GM13976 (cell line): ENCODE measurements around the gene SRD5A1.

ENCODE experiments used
- DNase-seq: peaks from one replicate; pipeline ENCODE4 v3.0.0; 2012; ENCODE audit warnings: low spot score
- CTCF ChIP-seq: IDR thresholded peaks from 2 replicates; pipeline ENCODE4 v1.5.1; 2012; ENCODE audit warnings: borderline replicate concordance, mild to moderate bottlenecking; ENCODE audit not compliant: insufficient read depth; ENCODE audit errors: extremely low read depth, missing control alignments, control extremely low read depth
- in situ Hi-C: fragments of 300-500 bp; cut with MboI; formaldehyde crosslinking; loops from one replicate; pipeline ENCODE4 v1.12.0; 2022; ENCODE audit warnings: low sequenced_read_pairs, mixed read lengths, inconsistent platforms; ENCODE audit not compliant: unreplicated experiment

The SRD5A1 gene

GRCh38 chr5:6632888-6633468, at the start of gene SRD5A1, which contains the start of gene NSUN2:
Gene SRD5A1, plus strand, starts transcription at chr5:6633440. Its CDS starts 137 bp downstream, at chr5:6633577.
Gene NSUN2, minus strand, starts transcription at chr5:6633044. Its CDS starts 65 bp downstream, at chr5:6632979.
- TF ChIP-seq CTCF, result no peak
- in situ Hi-C loops, result loop anchor here (25.0 kb wide), 1 partner anchor 104 kb away; no protein-coding TSS in a partner anchor

DNA sequence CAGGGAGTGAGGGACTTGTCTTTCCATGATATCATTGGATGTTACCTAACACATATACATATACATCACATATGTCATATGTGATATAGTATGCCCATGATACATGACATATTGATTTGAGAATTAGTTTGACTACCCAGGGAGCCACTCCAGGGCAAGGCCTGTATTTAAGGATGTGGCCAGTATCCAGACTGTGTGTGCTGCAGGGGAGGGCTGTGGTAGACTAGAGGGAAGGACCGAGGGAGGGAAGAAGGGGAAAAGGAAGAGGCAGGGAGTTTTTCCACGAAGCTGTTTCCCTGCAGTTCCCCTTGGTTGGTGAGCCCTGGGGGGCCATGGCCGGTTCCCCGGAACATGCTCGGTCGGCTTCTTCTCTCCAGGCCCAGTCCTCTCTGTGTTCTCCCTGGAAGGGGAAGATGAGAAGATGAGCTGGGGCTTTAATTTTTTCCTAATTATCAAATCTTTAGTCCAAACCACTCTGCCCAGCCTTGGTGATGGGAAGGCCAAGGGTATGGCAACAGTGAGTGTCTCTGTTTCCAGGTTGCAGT, 49.1 kb upstream of the SRD5A1 start:
- in situ Hi-C loops, result no loop called here
- TF ChIP-seq CTCF, result no peak
- no peak for DNase-seq

More at GRCh38 chr5:6632888-6633468, at the start of gene SRD5A1, which contains the start of gene NSUN2:
- DNase-seq, result peak; percentile 99

DNA sequence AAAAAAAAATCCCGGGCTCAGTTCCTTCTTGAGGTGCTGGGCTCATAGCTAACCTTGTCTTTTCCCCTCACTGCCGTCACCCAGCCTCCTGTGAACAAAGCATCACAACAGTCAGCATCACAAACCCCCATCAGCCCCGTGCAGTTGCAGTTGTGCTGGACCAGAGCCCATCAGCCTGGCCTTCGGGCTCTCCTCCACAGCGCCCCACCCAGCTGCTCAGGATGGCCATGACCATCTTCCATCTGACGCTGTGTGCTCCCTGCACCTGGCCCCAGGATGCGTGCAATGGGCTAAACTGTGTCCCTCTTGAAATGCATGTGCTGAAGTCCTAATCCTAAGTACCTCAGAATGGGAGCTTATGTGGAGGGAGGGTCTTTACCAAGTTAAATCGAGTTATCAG, 48.5 kb upstream of the SRD5A1 start:
- no peak for DNase-seq
- in situ Hi-C loops, result no loop called here
- TF ChIP-seq CTCF, result no peak

DNA sequence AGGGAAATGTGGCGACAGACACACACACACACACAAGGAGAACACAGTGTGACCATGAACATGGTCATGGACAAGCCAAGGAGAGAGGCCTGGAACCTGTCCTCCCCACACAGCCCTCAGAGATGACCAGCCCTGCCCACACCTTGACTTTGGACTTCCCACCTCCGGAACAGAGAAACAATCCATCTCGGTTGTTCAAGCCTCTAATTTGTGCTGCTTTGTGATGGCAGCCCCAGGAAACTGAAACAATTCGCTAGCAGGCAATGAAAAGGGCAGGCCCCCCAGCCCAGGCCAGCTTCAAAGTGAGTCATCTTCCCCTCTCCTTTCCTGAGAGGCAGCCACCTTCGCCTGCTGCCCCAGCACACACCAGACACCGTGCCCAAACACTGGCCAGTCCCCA, 48.1 kb upstream of the SRD5A1 start:
- TF ChIP-seq CTCF, result no peak

GRCh38 chr5:6585939-6586646, 47.1 kb upstream of the SRD5A1 start:
- DNase-seq, result no peak
- no peak for TF ChIP-seq CTCF
- in situ Hi-C loops, result no loop called here

More for the DNA sequence above, 48.1 kb upstream of the SRD5A1 start:
- in situ Hi-C loops, result no loop called here
- no peak for DNase-seq

GRCh38 chr5:6586647-6587042, 46.6 kb upstream of the SRD5A1 start:
- TF ChIP-seq CTCF, result no peak
- in situ Hi-C loops, result no loop called here
- DNase-seq, result no peak
